HUES48 (cell line): ENCODE results near the gene ZNF385A.
"Not testable (repeated sequence)": the region's sequence is repeated elsewhere in the genome, so short reads cannot be mapped to it uniquely, and the experiment has no call there.

Source experiments
- H3K27ac ChIP-seq: one replicate; pipeline ENCODE4 v1.7.0; 2013; ENCODE audit warnings: low read depth, low read length, inconsistent platforms
- H3K27me3 ChIP-seq: 2 replicates; pipeline ENCODE4 v1.6.1; 2013; ENCODE audit warnings: mild to moderate bottlenecking, low read length; ENCODE audit not compliant: control insufficient read depth, insufficient read depth
- H3K36me3 ChIP-seq: 2 replicates; pipeline ENCODE4 v1.6.1; 2013; ENCODE audit warnings: low read length; ENCODE audit not compliant: control insufficient read depth, insufficient read depth
- H3K4me1 ChIP-seq: 2 replicates; pipeline ENCODE4 v1.6.1; 2013; ENCODE audit warnings: mild to moderate bottlenecking, low read length; ENCODE audit not compliant: control insufficient read depth, insufficient read depth
- H3K4me3 ChIP-seq: 2 replicates; pipeline ENCODE4 v1.5.1; 2013; ENCODE audit warnings: mild to moderate bottlenecking, low read depth, low read length
- H3K9ac ChIP-seq: 2 replicates; pipeline ENCODE4 v1.6.1; 2013; ENCODE audit warnings: mild to moderate bottlenecking, low read depth, low read length, moderate library complexity
- H3K9me3 ChIP-seq: 2 replicates; pipeline ENCODE4 v1.6.1; 2013; ENCODE audit warnings: low read length; ENCODE audit not compliant: control insufficient read depth, insufficient read depth

Gene ZNF385A

GRCh38 chr12:54359762-54360351 is 24.7 kb downstream of the ZNF385A start:
- Histone ChIP-seq H3K4me1 (peaks cover 46% of the 10 kb centered on the region), H3K36me3 (no peaks in the 10 kb centered on the region), H3K27ac (peak overlapping the region; percentile 81), H3K9ac (peak overlapping the region; percentile 63), H3K4me3 (peak overlapping the region; percentile 76), H3K27me3 (0 out of 2 replicates have a peak, but pooled peaks cover 5% of the 10 kb centered on the region), H3K9me3 (no peaks in the 10 kb centered on the region)

- Histone ChIP-seq H3K9ac (peak overlapping the region; percentile 63), H3K4me1 (peaks cover 48% of the 10 kb centered on the region), H3K36me3 (no peaks in the 10 kb centered on the region), H3K9me3 (no peaks in the 10 kb centered on the region), H3K27ac (peak overlapping the region; percentile 81), H3K4me3 (peak overlapping the region; percentile 81), H3K27me3 (0 out of 2 replicates have a peak, but pooled peaks cover 2% of the 10 kb centered on the region)
Observed at GRCh38 chr12:54358945-54359761, 25.4 kb downstream of the ZNF385A start.

- Histone ChIP-seq H3K9ac (peak overlapping the region; percentile 56), H3K36me3 (no peaks in the 10 kb centered on the region)
Observed at GRCh38 chr12:54358191-54358944, 26.2 kb downstream of the ZNF385A start.

DNA sequence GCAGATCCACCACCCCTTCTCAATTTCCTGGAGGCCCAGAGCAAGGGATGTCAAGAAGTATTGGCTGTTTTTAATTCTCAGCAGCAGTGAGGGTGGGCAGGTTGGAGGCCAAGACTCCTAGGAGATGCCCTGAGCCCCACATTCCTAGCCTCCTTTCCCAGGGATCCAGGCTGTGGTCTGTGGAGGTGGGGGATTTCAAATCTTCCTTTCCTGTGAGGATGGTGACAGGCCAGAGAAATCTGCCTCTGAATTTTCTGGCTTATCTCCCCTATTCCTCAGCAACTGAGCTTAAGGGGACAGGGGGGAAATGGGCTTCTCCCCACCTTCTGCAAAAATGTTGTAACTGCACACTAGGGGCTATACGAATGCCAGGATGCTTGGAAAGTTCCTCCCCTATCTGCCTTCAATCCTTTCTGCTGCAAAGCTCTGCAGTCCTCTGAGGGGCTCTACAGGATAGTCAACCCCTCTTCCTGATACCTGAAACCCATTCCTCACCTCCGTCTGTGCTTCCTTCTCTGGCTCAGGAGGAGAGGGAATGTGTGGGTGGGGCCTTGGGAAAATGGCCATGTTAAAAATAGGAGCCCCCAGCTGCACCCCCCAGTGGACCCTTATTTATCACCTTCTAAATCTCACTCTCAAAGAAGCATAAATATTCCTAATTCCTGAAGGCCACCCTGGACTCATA is 26.9 kb downstream of the ZNF385A start:
- Histone ChIP-seq H3K27ac (peak overlapping the region; percentile 67), H3K9me3 (no peaks in the 10 kb centered on the region), H3K27me3 (no peaks in the 10 kb centered on the region), H3K4me1 (peaks cover 61% of the 10 kb centered on the region), H3K9ac (no peak overlapping the region), H3K36me3 (no peaks in the 10 kb centered on the region), H3K4me3 (peak overlapping the region; percentile 81)

More at GRCh38 chr12:54358191-54358944, 26.2 kb downstream of the ZNF385A start:
- Histone ChIP-seq H3K4me3 (peak overlapping the region; percentile 81), H3K27me3 (no peaks in the 10 kb centered on the region), H3K4me1 (peaks cover 54% of the 10 kb centered on the region), H3K9me3 (no peaks in the 10 kb centered on the region), H3K27ac (peak overlapping the region; percentile 67)

- Histone ChIP-seq H3K27me3 (no peaks in the 10 kb centered on the region), H3K4me1 (peaks cover 66% of the 10 kb centered on the region), H3K9me3 (no peaks in the 10 kb centered on the region), H3K4me3 (peak overlapping the region; percentile 19; the same call in 1 of the 2 replicates), H3K9ac (peak overlapping the region; percentile 28; the same call in 1 of the 2 replicates), H3K27ac (peak overlapping the region; percentile 77), H3K36me3 (no peaks in the 10 kb centered on the region)
Observed at GRCh38 chr12:54356951-54357356, 27.6 kb downstream of the ZNF385A start.

- Histone ChIP-seq H3K9ac (peak overlapping the region; percentile 28; the same call in 1 of the 2 replicates), H3K4me1 (peaks cover 74% of the 10 kb centered on the region), H3K27ac (peak overlapping the region; percentile 77), H3K4me3 (no peak overlapping the region; the same call in 1 of the 2 replicates), H3K36me3 (no peaks in the 10 kb centered on the region), H3K27me3 (0 out of 2 replicates have a peak, but pooled peaks cover 5% of the 10 kb centered on the region), H3K9me3 (no peaks in the 10 kb centered on the region)
Observed at GRCh38 chr12:54356228-54356627, 28.3 kb downstream of the ZNF385A start.

DNA sequence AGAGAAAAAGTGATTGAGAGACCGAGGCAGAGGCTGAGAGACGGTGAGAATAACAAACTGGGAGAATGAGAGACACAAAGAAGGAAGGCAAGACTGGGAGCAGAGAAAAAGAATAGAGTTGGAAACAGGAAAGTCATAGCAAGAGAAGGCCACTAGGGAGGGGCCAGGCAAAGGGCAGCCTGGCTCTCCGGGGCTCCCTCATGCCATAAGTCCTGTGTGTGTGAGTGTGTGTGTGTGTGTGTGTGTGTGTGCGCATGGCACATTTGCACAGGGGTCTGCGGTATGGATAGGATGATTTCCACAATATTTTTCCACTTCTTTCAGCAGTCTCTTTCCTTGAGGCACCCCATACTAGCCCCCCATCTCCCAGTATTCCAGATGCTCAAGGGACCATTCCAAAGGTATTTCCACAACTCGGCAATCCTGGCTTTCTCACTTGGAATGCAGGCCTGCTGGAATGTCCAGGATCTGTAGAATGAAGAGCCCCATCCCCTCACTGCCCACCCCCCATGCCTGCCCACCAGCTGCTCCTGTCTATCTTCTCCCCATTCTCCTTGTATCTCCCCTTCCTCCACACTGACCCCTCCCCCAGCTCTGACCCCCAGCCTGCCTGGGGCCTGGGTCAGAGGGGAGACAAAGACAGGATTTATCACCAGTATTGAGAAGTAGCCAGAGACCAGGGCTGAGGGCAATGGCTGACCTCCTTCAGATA is 29.3 kb downstream of the ZNF385A start:
- 0 out of 2 replicates have a peak, but pooled peaks cover 5% of the 10 kb centered on the region for H3K27me3 ChIP-seq
- 0 out of 2 replicates have a peak overlapping the region, but pooled peaks have one; percentile 38 for H3K9ac ChIP-seq
- H3K27ac ChIP-seq = peak overlapping the region; percentile 77
- H3K4me3 ChIP-seq = no peak overlapping the region
- peaks cover 78% of the 10 kb centered on the region for H3K4me1 ChIP-seq
- H3K36me3 ChIP-seq = peaks cover 2% of the 10 kb centered on the region; the same call in 1 of the 2 replicates
- H3K9me3 ChIP-seq = no peaks in the 10 kb centered on the region

DNA sequence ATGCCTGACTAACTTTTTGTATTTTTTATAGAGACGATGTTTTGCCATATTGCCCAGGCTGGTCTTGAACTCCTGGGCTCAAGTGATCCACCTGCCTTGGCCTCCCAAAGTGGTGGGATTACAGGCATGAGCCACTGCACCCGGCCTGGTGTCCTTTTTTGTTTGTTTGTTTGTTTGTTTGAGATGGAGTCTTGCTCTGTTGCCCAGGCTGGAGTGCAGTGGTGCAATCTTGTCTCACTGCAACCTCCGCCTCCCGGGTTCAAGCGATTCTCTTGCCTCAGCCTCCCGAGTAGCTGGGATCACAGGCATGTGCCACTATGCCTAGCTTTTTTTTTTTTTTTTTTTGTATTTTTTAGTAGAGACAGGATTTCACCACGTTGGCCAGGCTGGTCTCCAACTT is 30.3 kb downstream of the ZNF385A start:
- not testable (repeated sequence) for H3K27me3 ChIP-seq, H3K9ac ChIP-seq, H3K27ac ChIP-seq, H3K4me3 ChIP-seq, H3K9me3 ChIP-seq
- peaks cover 76% of the 10 kb centered on the region for H3K4me1 ChIP-seq
- H3K36me3 ChIP-seq = peaks cover 12% of the 10 kb centered on the region

GRCh38 chr12:54352891-54353874 is 31.4 kb downstream of the ZNF385A start:
- Histone ChIP-seq H3K9me3 (no peaks in the 10 kb centered on the region), H3K4me3 (peak overlapping the region; percentile 69), H3K4me1 (peaks cover 71% of the 10 kb centered on the region), H3K27ac (peak overlapping the region; percentile 77), H3K36me3 (peaks cover 20% of the 10 kb centered on the region), H3K27me3 (0 out of 2 replicates have a peak, but pooled peaks cover 5% of the 10 kb centered on the region), H3K9ac (peak overlapping the region; percentile 19; the same call in 1 of the 2 replicates)
